Gastrocnemius medialis (tissue), 4 donors: ENCODE data around the gene ACAD11. TPM values are rescaled to one million over a fixed set of nuclear protein-coding genes. Genes with fewer than 3 reads are reported as not detected.

Experiments used
- ATAC-seq, 2 donors: fragments of 150-250 bp; one replicate each; pipeline ENCODE4 v1.9.1; 2016
- DNase-seq, 2 donors: peaks; one replicate each; pipeline ENCODE4 v3.0.0-alpha.2; 2019
- H3K27ac ChIP-seq, 4 donors: fragments of 200-600 bp; sonication (generic); 1 replicate in 1 of 4; 2 replicates in 3 of 4; pipeline ENCODE4 v1.5.1; 2016 to 2018; ENCODE audit warnings: mild to moderate bottlenecking in 2 of 4, moderate library complexity in 1 of 4
- H3K27me3 ChIP-seq, 3 donors: fragments of 200-600 bp; sonication (generic) in 2 of 3; 1 replicate in 1 of 3; 2 replicates in 2 of 3; pipeline versions ENCODE4 v1.5.1 to v1.6.0; 2016 to 2019; ENCODE audit warnings: mild to moderate bottlenecking in 1 of 3, moderate library complexity in 1 of 3
- H3K36me3 ChIP-seq, 2 donors: fragments of 200-600 bp; sonication (generic) in 1 of 2; one replicate each; pipeline ENCODE4 v1.5.1; 2017 to 2018
- H3K4me1 ChIP-seq, 2 donors: fragments of 200-600 bp; sonication (generic) in 1 of 2; one replicate each; pipeline ENCODE4 v1.5.1; 2016 to 2017; ENCODE audit warnings: mild to moderate bottlenecking in 2 of 2
- H3K4me3 ChIP-seq, 4 donors: fragments of 200-600 bp; sonication (generic) in 3 of 4; 1 replicate in 1 of 4; 2 replicates in 3 of 4; pipeline ENCODE4 v1.5.1; 2016 to 2019; ENCODE audit warnings: mild to moderate bottlenecking in 2 of 4
- H3K9me3 ChIP-seq, 3 donors: fragments of 200-600 bp; sonication (generic) in 2 of 3; 1 replicate in 1 of 3; 2 replicates in 2 of 3; pipeline ENCODE4 v1.5.1; 2016 to 2019
- POLR2A ChIP-seq, 2 donors: fragments of 450-650 bp; IDR thresholded peaks; one replicate each; pipeline ENCODE4 v1.6.1; 2017; ENCODE audit warnings: antibody characterized with exemption in 2 of 2, mild to moderate bottlenecking in 2 of 2, moderate library complexity in 2 of 2
- in situ Hi-C, 4 donors: fragments of 200-750 bp; cut with MboI; loops; one replicate each; pipeline versions ENCODE4 v1.15.0 to v1.8.0; 2017; ENCODE audit warnings: low sequenced_read_pairs in 4 of 4
- intact Hi-C: fragments of 100-400 bp; cut with DNase I; formaldehyde crosslinking; loops from one replicate; pipeline ENCODE4 v1.15.1; 2023; ENCODE audit warnings: low total_unique reads
- total RNA-seq, 4 donors: library from RNA; depleted of rRNA; stranded (reverse); fragments of >200 nt; gene quantifications; one replicate each; pipeline versions ENCODE4 v1.1.0 to v1.2.3, GENCODE V29; 2016
- TF ChIP-seq, protein P1 (sequence below), 5 experiments: fragments of 450-650 bp in 3 of 5; fragments of 200-600 bp in 2 of 5; sonication (generic) in 2 of 5; IDR thresholded peaks in 4 of 5; conservative IDR thresholded peaks in 1 of 5; 1 replicate in 4 of 5; 2 replicates in 1 of 5; pipeline ENCODE4 v1.5.1; 2016 to 2019; ENCODE audit warnings: antibody characterized with exemption in 5 of 5, mild to moderate bottlenecking in 3 of 5, moderate library complexity in 3 of 5

The ACAD11 gene
- total RNA-seq, 4 donors from 2014 or later, result 2.2 to 12.4 (median 4.4) TPM

GRCh38 chr3:132545471-132545870 is 114.1 kb downstream of the ACAD11 start:
- DNase-seq (no peak), ATAC-seq (peak; percentile 36 to 49)
- intact Hi-C loops (no loop called here), in situ Hi-C loops (loop anchor here in 1 of 4 donors (10.0 kb wide), 1 partner anchor 99 kb away; no protein-coding TSS in a partner anchor)
- peaks cover 0 to 2% of the 10 kb centered on the region in 2 donors for H3K36me3 ChIP-seq
- H3K4me1 ChIP-seq, result peaks cover 0 to 4% of the 10 kb centered on the region in 2 donors
- H3K9me3 ChIP-seq, result no peaks in the 10 kb centered on the region
- TF ChIP-seq POLR2A (IDR thresholded peaks at IDR 0.05), result no peak
- no peaks in the 10 kb centered on the region for H3K27me3 ChIP-seq
- H3K27ac ChIP-seq, result no peak overlapping the region
- no peak overlapping the region for H3K4me3 ChIP-seq

- H3K4me3 ChIP-seq, result no peak overlapping the region
- in situ Hi-C loops, result loop anchor here in 2 of 4 donors (5.0 to 10.0 kb wide), 2 partner anchors 101 to 103 kb away; no protein-coding TSS in a partner anchor
- H3K36me3 ChIP-seq, result peaks cover 0 to 14% of the 10 kb centered on the region in 2 donors
- TF ChIP-seq POLR2A (IDR thresholded peaks at IDR 0.05), result no peak
- TF ChIP-seq, protein P1, sequence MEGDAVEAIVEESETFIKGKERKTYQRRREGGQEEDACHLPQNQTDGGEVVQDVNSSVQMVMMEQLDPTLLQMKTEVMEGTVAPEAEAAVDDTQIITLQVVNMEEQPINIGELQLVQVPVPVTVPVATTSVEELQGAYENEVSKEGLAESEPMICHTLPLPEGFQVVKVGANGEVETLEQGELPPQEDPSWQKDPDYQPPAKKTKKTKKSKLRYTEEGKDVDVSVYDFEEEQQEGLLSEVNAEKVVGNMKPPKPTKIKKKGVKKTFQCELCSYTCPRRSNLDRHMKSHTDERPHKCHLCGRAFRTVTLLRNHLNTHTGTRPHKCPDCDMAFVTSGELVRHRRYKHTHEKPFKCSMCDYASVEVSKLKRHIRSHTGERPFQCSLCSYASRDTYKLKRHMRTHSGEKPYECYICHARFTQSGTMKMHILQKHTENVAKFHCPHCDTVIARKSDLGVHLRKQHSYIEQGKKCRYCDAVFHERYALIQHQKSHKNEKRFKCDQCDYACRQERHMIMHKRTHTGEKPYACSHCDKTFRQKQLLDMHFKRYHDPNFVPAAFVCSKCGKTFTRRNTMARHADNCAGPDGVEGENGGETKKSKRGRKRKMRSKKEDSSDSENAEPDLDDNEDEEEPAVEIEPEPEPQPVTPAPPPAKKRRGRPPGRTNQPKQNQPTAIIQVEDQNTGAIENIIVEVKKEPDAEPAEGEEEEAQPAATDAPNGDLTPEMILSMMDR (IDR thresholded peaks at IDR 0.05 in 4 of 5, conservative IDR thresholded peaks at IDR 0.05 in 1 of 5), result no peak
- no peaks in the 10 kb centered on the region for H3K27me3 ChIP-seq
- ATAC-seq, result no peak
- H3K9me3 ChIP-seq, result no peaks in the 10 kb centered on the region
- intact Hi-C loops, result no loop called here
- H3K27ac ChIP-seq, result no peak overlapping the region
- no peaks in the 10 kb centered on the region for H3K4me1 ChIP-seq
- DNase-seq, result no peak
These were observed 115.5 kb downstream of the ACAD11 start for GRCh38 chr3:132544130-132544529.

- H3K27me3 ChIP-seq, result no peaks in the 10 kb centered on the region
- no peaks in the 10 kb centered on the region for H3K9me3 ChIP-seq
- H3K4me1 ChIP-seq, result no peaks in the 10 kb centered on the region
- H3K27ac ChIP-seq, result no peak overlapping the region
- TF ChIP-seq POLR2A (IDR thresholded peaks at IDR 0.05), result no peak
- TF ChIP-seq, protein P1 (IDR thresholded peaks at IDR 0.05 in 4 of 5, conservative IDR thresholded peaks at IDR 0.05 in 1 of 5), result no peak
- intact Hi-C loops (no loop called here), in situ Hi-C loops (loop anchor here in 2 of 4 donors (5.0 to 10.0 kb wide), 2 partner anchors 102 to 104 kb away; no protein-coding TSS in a partner anchor)
- H3K36me3 ChIP-seq, result peaks cover 0 to 22% of the 10 kb centered on the region in 2 donors
- no peak overlapping the region for H3K4me3 ChIP-seq
- ATAC-seq, result no peak
- DNase-seq, result no peak
These were observed 116.4 kb downstream of the ACAD11 start for GRCh38 chr3:132543011-132543739.

DNA sequence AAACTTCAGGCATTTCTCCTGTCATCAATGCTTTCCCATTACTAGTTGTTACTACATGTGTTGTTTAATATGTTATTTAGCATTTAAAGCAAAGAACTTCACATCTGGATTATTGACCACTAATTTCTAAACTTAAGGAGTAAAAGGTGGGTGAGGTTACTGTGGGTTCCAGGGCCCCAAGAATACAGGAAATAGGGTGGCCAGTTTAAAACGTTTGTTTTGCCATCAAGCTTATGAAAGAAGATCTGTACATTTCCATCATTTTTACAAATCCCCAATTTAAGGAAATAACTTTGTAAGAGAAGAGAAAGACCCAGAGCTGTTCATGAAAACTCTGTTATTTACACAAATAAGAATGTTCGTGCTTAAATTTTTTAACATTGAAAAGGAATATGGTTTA is 117.0 kb downstream of the ACAD11 start:
- DNase-seq, result no peak
- intact Hi-C loops, result no loop called here
- no peak overlapping the region for H3K27ac ChIP-seq
- H3K4me3 ChIP-seq, result no peak overlapping the region
- no peaks in the 10 kb centered on the region for H3K27me3 ChIP-seq
- TF ChIP-seq, protein P1 (IDR thresholded peaks at IDR 0.05 in 4 of 5, conservative IDR thresholded peaks at IDR 0.05 in 1 of 5), result no peak
- TF ChIP-seq POLR2A (IDR thresholded peaks at IDR 0.05), result no peak
- in situ Hi-C loops, result loop anchor here in 2 of 4 donors (5.0 to 10.0 kb wide), 2 partner anchors 102 to 105 kb away; no protein-coding TSS in a partner anchor
- ATAC-seq, result no peak
- H3K4me1 ChIP-seq, result no peaks in the 10 kb centered on the region
- H3K9me3 ChIP-seq, result no peaks in the 10 kb centered on the region
- H3K36me3 ChIP-seq, result peaks cover 0 to 22% of the 10 kb centered on the region in 2 donors

- TF ChIP-seq, protein P1 (IDR thresholded peaks at IDR 0.05 in 4 of 5, conservative IDR thresholded peaks at IDR 0.05 in 1 of 5), result no peak
- TF ChIP-seq POLR2A (IDR thresholded peaks at IDR 0.05), result no peak
- Histone ChIP-seq H3K36me3 (peaks cover 0 to 22% of the 10 kb centered on the region in 2 donors), H3K9me3 (no peaks in the 10 kb centered on the region), H3K27ac (no peak overlapping the region), H3K27me3 (no peaks in the 10 kb centered on the region), H3K4me1 (no peaks in the 10 kb centered on the region), H3K4me3 (no peak overlapping the region)
- intact Hi-C loops, result no loop called here
- in situ Hi-C loops, result loop anchor here (5.0 to 10.0 kb wide), 3 partner anchors 98 to 108 kb away; no protein-coding TSS in a partner anchor
- ATAC-seq (no peak), DNase-seq (no peak)
These were observed 119.9 kb downstream of the ACAD11 start for GRCh38 chr3:132539681-132540080.
